CD4-positive, CD25-positive, alpha-beta regulatory T cell (primary cell): Measurements from ENCODE around the gene SSTR4. TPM values are rescaled to one million over a fixed set of nuclear protein-coding genes. Genes with fewer than 3 reads are reported as not detected.

Experiments
- ATAC-seq, 2 donors: fragments of 150-1000 bp; cut with Tn5 transposase; one replicate each; pipeline ENCODE4 v1.10.0; 2021; ENCODE audit warnings: low read depth in 2 of 2, moderate number of reproducible peaks in 2 of 2, moderate library complexity in 1 of 2
- DNase-seq, 3 donors: peaks; one replicate each; pipeline versions ENCODE4 v3.0.0 to v3.0.0-alpha.2; 2012 to 2022; ENCODE audit warnings: mixed read lengths in 1 of 3
- H3K27ac ChIP-seq: one replicate; pipeline ENCODE4 v1.7.0; 2013; ENCODE audit warnings: mild to moderate bottlenecking, low read length; ENCODE audit not compliant: insufficient read depth, poor library complexity, severe bottlenecking
- H3K27me3 ChIP-seq: one replicate; pipeline ENCODE4 v1.7.0; 2013; ENCODE audit warnings: low read length; ENCODE audit not compliant: control insufficient read depth, insufficient read depth
- H3K36me3 ChIP-seq: one replicate; pipeline ENCODE4 v1.7.0; 2013; ENCODE audit warnings: mild to moderate bottlenecking, low read length, moderate library complexity; ENCODE audit not compliant: control insufficient read depth, insufficient read depth
- H3K4me1 ChIP-seq: 2 replicates; pipeline ENCODE4 v1.7.0; 2013; ENCODE audit warnings: mild to moderate bottlenecking, low read length; ENCODE audit not compliant: insufficient read depth, control insufficient read depth, poor library complexity, severe bottlenecking
- H3K4me3 ChIP-seq: one replicate; pipeline ENCODE4 v1.7.0; 2013; ENCODE audit warnings: low read depth, mild to moderate bottlenecking, low read length, moderate library complexity
- H3K9me3 ChIP-seq, 2 experiments: 1 replicate in 1 of 2; 2 replicates in 1 of 2; pipeline ENCODE4 v1.7.0; 2013; ENCODE audit warnings: low read length in 2 of 2, mild to moderate bottlenecking in 1 of 2, moderate library complexity in 1 of 2; ENCODE audit not compliant: control insufficient read depth in 2 of 2
- H3K27ac Mint-ChIP-seq, 3 donors: one replicate each; pipeline ENCODE4 v1.8.0; 2020 to 2022; ENCODE audit warnings: mild to moderate bottlenecking in 3 of 3, mixed read lengths in 3 of 3, moderate library complexity in 2 of 3
- H3K27me3 Mint-ChIP-seq: one replicate; pipeline ENCODE4 v1.8.0; 2022; ENCODE audit warnings: mild to moderate bottlenecking, mixed read lengths
- H3K36me3 Mint-ChIP-seq: one replicate; pipeline ENCODE4 v1.8.0; 2020; ENCODE audit warnings: mixed read lengths
- H3K4me1 Mint-ChIP-seq, 4 donors: one replicate each; pipeline ENCODE4 v1.8.0; 2020 to 2022; ENCODE audit warnings: mixed read lengths in 4 of 4, mild to moderate bottlenecking in 1 of 4
- H3K4me3 Mint-ChIP-seq, 4 donors: one replicate each; pipeline ENCODE4 v1.8.0; 2020 to 2022; ENCODE audit warnings: mild to moderate bottlenecking in 4 of 4, mixed read lengths in 4 of 4, moderate library complexity in 3 of 4
- H3K9me3 Mint-ChIP-seq, 7 donors: one replicate each; pipeline ENCODE4 v1.8.0; 2020 to 2022; ENCODE audit warnings: mixed read lengths in 7 of 7, mild to moderate bottlenecking in 3 of 7, moderate library complexity in 2 of 7
- polyA plus RNA-seq, 4 donors: library from polyadenylated mRNA; unstranded; fragments of 300-500 nt; fragmentation: Illumina TruSeq; gene quantifications; one replicate each; pipeline ENCODE4 v1.2.3, GENCODE V29; 2021
- total RNA-seq: library from RNA; stranded (reverse); gene quantifications from one replicate; pipeline ENCODE4 v1.2.3, GENCODE V29; 2022

Gene SSTR4
- total and polyA plus RNA-seq, 5 donors from 2014 or later, result not detected

- H3K36me3 ChIP-seq, result no peaks in the 10 kb centered on the region
- H3K27me3 Mint-ChIP-seq, result peaks cover 4% of the 10 kb centered on the region
- H3K4me1 Mint-ChIP-seq, result no peaks in the 10 kb centered on the region
- H3K4me3 Mint-ChIP-seq, result no peak overlapping the region
- DNase-seq (no peak), ATAC-seq (no peak)
- H3K4me3 ChIP-seq, result no peak overlapping the region
- H3K36me3 Mint-ChIP-seq, result no peaks in the 10 kb centered on the region
- H3K9me3 ChIP-seq, result no peaks in the 10 kb centered on the region
- no peaks in the 10 kb centered on the region for H3K9me3 Mint-ChIP-seq
- no peaks in the 10 kb centered on the region for H3K4me1 ChIP-seq
- H3K27me3 ChIP-seq, result peaks cover 3% of the 10 kb centered on the region
- H3K27ac Mint-ChIP-seq, result no peak overlapping the region
- H3K27ac ChIP-seq, result no peak overlapping the region
These were observed 34.7 kb upstream of the SSTR4 start for GRCh38 chr20:23000232-23000947.

- no peak overlapping the region for H3K4me3 ChIP-seq
- Mint-ChIP-seq H3K36me3 (no peaks in the 10 kb centered on the region), H3K9me3 (no peaks in the 10 kb centered on the region), H3K27me3 (peaks cover 4% of the 10 kb centered on the region), H3K4me3 (no peak overlapping the region), H3K27ac (no peak overlapping the region), H3K4me1 (no peaks in the 10 kb centered on the region)
- no peak for DNase-seq
- H3K4me1 ChIP-seq, result no peaks in the 10 kb centered on the region
- no peaks in the 10 kb centered on the region for H3K27me3 ChIP-seq
- H3K27ac ChIP-seq, result no peak overlapping the region
- no peaks in the 10 kb centered on the region for H3K36me3 ChIP-seq
- no peaks in the 10 kb centered on the region for H3K9me3 ChIP-seq
- no peak for ATAC-seq
These were observed 32.8 kb upstream of the SSTR4 start for GRCh38 chr20:23002276-23002675.

GRCh38 chr20:23003077-23003635 lies 32.0 kb upstream of the SSTR4 start:
- H3K4me3 ChIP-seq, result no peak overlapping the region
- no peak overlapping the region for H3K27ac ChIP-seq
- Mint-ChIP-seq H3K27me3 (no peaks in the 10 kb centered on the region), H3K36me3 (no peaks in the 10 kb centered on the region), H3K4me1 (no peaks in the 10 kb centered on the region), H3K27ac (no peak overlapping the region), H3K9me3 (no peaks in the 10 kb centered on the region), H3K4me3 (no peak overlapping the region)
- no peaks in the 10 kb centered on the region for H3K4me1 ChIP-seq
- no peaks in the 10 kb centered on the region for H3K36me3 ChIP-seq
- no peaks in the 10 kb centered on the region for H3K9me3 ChIP-seq
- H3K27me3 ChIP-seq, result no peaks in the 10 kb centered on the region
- ATAC-seq (no peak), DNase-seq (no peak)

- H3K36me3 ChIP-seq, result no peaks in the 10 kb centered on the region
- H3K27me3 ChIP-seq, result no peaks in the 10 kb centered on the region
- Mint-ChIP-seq H3K27me3 (no peaks in the 10 kb centered on the region), H3K4me1 (no peaks in the 10 kb centered on the region), H3K27ac (no peak overlapping the region), H3K36me3 (no peaks in the 10 kb centered on the region), H3K4me3 (no peak overlapping the region), H3K9me3 (no peaks in the 10 kb centered on the region)
- ATAC-seq (no peak), DNase-seq (no peak)
- no peak overlapping the region for H3K4me3 ChIP-seq
- no peak overlapping the region for H3K27ac ChIP-seq
- no peaks in the 10 kb centered on the region for H3K9me3 ChIP-seq
- no peaks in the 10 kb centered on the region for H3K4me1 ChIP-seq
These were observed 31.1 kb upstream of the SSTR4 start for GRCh38 chr20:23003881-23004460.

- no peak for ATAC-seq
- DNase-seq, result no peak
- H3K27ac Mint-ChIP-seq, result no peak overlapping the region
These were observed 29.3 kb upstream of the SSTR4 start for GRCh38 chr20:23005776-23006175.

GRCh38 chr20:23007462-23007861 lies 27.6 kb upstream of the SSTR4 start:
- Mint-ChIP-seq H3K4me3 (no peak overlapping the region), H3K9me3 (no peaks in the 10 kb centered on the region), H3K27ac (no peak overlapping the region), H3K27me3 (no peaks in the 10 kb centered on the region), H3K4me1 (no peaks in the 10 kb centered on the region), H3K36me3 (no peaks in the 10 kb centered on the region)
- Histone ChIP-seq H3K4me1 (no peaks in the 10 kb centered on the region), H3K27me3 (no peaks in the 10 kb centered on the region), H3K27ac (no peak overlapping the region), H3K4me3 (no peak overlapping the region), H3K9me3 (no peaks in the 10 kb centered on the region), H3K36me3 (no peaks in the 10 kb centered on the region)
- DNase-seq (no peak), ATAC-seq (no peak)

More at GRCh38 chr20:23005776-23006175, 29.3 kb upstream of the SSTR4 start:
- Histone ChIP-seq H3K27ac (no peak overlapping the region), H3K4me3 (no peak overlapping the region), H3K27me3 (no peaks in the 10 kb centered on the region), H3K4me1 (no peaks in the 10 kb centered on the region), H3K9me3 (no peaks in the 10 kb centered on the region), H3K36me3 (no peaks in the 10 kb centered on the region)
- H3K36me3 Mint-ChIP-seq, result no peaks in the 10 kb centered on the region
- no peaks in the 10 kb centered on the region for H3K27me3 Mint-ChIP-seq
- H3K9me3 Mint-ChIP-seq, result no peaks in the 10 kb centered on the region
- H3K4me3 Mint-ChIP-seq, result no peak overlapping the region
- no peaks in the 10 kb centered on the region for H3K4me1 Mint-ChIP-seq

- no peaks in the 10 kb centered on the region for H3K36me3 ChIP-seq
- no peak overlapping the region for H3K4me3 ChIP-seq
- Mint-ChIP-seq H3K27me3 (no peaks in the 10 kb centered on the region), H3K36me3 (no peaks in the 10 kb centered on the region), H3K9me3 (no peaks in the 10 kb centered on the region), H3K27ac (no peak overlapping the region), H3K4me1 (no peaks in the 10 kb centered on the region), H3K4me3 (no peak overlapping the region)
- no peaks in the 10 kb centered on the region for H3K27me3 ChIP-seq
- no peaks in the 10 kb centered on the region for H3K4me1 ChIP-seq
- no peak for ATAC-seq
- no peak for DNase-seq
- H3K27ac ChIP-seq, result no peak overlapping the region
- no peaks in the 10 kb centered on the region for H3K9me3 ChIP-seq
These were observed 27.0 kb upstream of the SSTR4 start for GRCh38 chr20:23007886-23008655.
